H1 (cell line): ENCODE results near the gene CHD5. TPM values are rescaled to one million over a fixed set of nuclear protein-coding genes. Genes with fewer than 3 reads are reported as not detected.

Experiments
- CTCF ChIA-PET: fragments of 300-600 bp; sonication (Branson Sonifier 250); formaldehyde crosslinking; loops from one replicate; lab custom pipeline; 2021; ENCODE audit not compliant: partially characterized antibody; lab: Charles Lee
- POLR2A ChIA-PET: fragments of 300-600 bp; sonication (Branson Sonifier 250); formaldehyde crosslinking; loops from one replicate; lab custom pipeline; 2021; ENCODE audit warnings: inconsistent platforms; ENCODE audit not compliant: partially characterized antibody; lab: Charles Lee
- DNase-seq, 2 experiments: peaks; one replicate each; pipeline versions ENCODE4 v3.0.0 to v3.0.0-alpha.2; 2010 to 2022; ENCODE audit warnings: low spot score in 2 of 2, low read depth in 1 of 2, mixed read lengths in 1 of 2
- FAIRE-seq: peaks from 2 replicates; lab custom pipeline; 2011; peaks lifted over from hg19 to GRCh38; lab: Jason Lieb, UNC
- H2AFZ ChIP-seq: 2 replicates; pipeline ENCODE4 v1.8.1; 2012; ENCODE audit warnings: low read length, inconsistent platforms
- H2AK5ac ChIP-seq: 2 replicates; pipeline ENCODE4 v1.6.1; 2013; ENCODE audit warnings: low read depth, low read length
- H2BK120ac ChIP-seq: replicated peaks from 2 replicates; pipeline ENCODE3; 2013; ENCODE audit warnings: low read depth, low read length, inconsistent platforms
- H2BK12ac ChIP-seq: 2 replicates; pipeline ENCODE4 v1.6.1; 2013; ENCODE audit warnings: low read depth, low read length
- H2BK15ac ChIP-seq: 2 replicates; pipeline ENCODE4 v1.6.1; 2013; ENCODE audit warnings: low read length
- H2BK20ac ChIP-seq: 2 replicates; pipeline ENCODE4 v1.6.1; 2013; ENCODE audit warnings: low read length
- H2BK5ac ChIP-seq: 2 replicates; pipeline ENCODE4 v1.6.1; 2013; ENCODE audit warnings: low read depth, low read length
- H3K14ac ChIP-seq: 2 replicates; pipeline ENCODE4 v1.6.1; 2013; ENCODE audit warnings: inconsistent platforms; ENCODE audit not compliant: insufficient read length
- H3K18ac ChIP-seq: 2 replicates; pipeline ENCODE4 v1.6.1; 2013; ENCODE audit warnings: low read length; ENCODE audit errors: extremely low read depth
- H3K23ac ChIP-seq: 2 replicates; pipeline ENCODE4 v1.6.1; 2013; ENCODE audit warnings: inconsistent platforms; ENCODE audit not compliant: insufficient read length
- H3K23me2 ChIP-seq: 2 replicates; pipeline ENCODE4 v1.6.1; 2013; ENCODE audit warnings: low read depth, low read length
- H3K27ac ChIP-seq: 2 replicates; pipeline ENCODE4 v1.6.1; 2011; ENCODE audit warnings: low read depth, low read length, inconsistent platforms
- H3K27me3 ChIP-seq, 4 experiments: replicated peaks in 1 of 4; 1 replicate in 1 of 4; 2 replicates in 3 of 4; pipeline versions ENCODE4 v1.6.1 to v1.8.1; 2011 to 2013; ENCODE audit warnings: low read length in 3 of 4, mild to moderate bottlenecking in 3 of 4, inconsistent platforms in 2 of 4, mixed read lengths in 2 of 4, moderate library complexity in 1 of 4; ENCODE audit not compliant: control insufficient read depth in 3 of 4, insufficient read depth in 3 of 4; ENCODE audit errors: extremely low read depth in 1 of 4
- H3K36me3 ChIP-seq, 4 experiments: 2 replicates each; pipeline versions ENCODE4 v1.6.1 to v1.8.1; 2011 to 2013; ENCODE audit warnings: mild to moderate bottlenecking in 4 of 4, low read length in 3 of 4, moderate library complexity in 2 of 4, control low read depth in 1 of 4, inconsistent platforms in 1 of 4; ENCODE audit not compliant: insufficient read depth in 4 of 4, control insufficient read depth in 2 of 4
- H3K4ac ChIP-seq: replicated peaks from 2 replicates; pipeline ENCODE3; 2013; ENCODE audit warnings: low read length, low read depth, mixed read lengths, inconsistent platforms; ENCODE audit not compliant: insufficient read length
- H3K4me1 ChIP-seq, 4 experiments: replicated peaks in 1 of 4; 1 replicate in 1 of 4; 2 replicates in 3 of 4; pipeline versions ENCODE4 v1.6.1 to v1.8.1; 2011 to 2013; ENCODE audit warnings: low read length in 3 of 4, inconsistent platforms in 2 of 4, mixed read lengths in 1 of 4; ENCODE audit not compliant: insufficient read depth in 4 of 4, control insufficient read depth in 3 of 4
- H3K4me2 ChIP-seq, 2 experiments: 2 replicates each; pipeline versions ENCODE4 v1.6.1 to v1.8.1; 2011 to 2013; ENCODE audit warnings: low read depth in 2 of 2, low read length in 2 of 2, control low read depth in 1 of 2, inconsistent platforms in 1 of 2, mild to moderate bottlenecking in 1 of 2; ENCODE audit not compliant: insufficient read depth in 1 of 2
- H3K4me3 ChIP-seq, 4 experiments: fragments of 200-600, 300-600 bp in 1 of 4; sonication (generic), shearing (Covaris generic), sonication (Bioruptor Twin) in 1 of 4; 2 replicates each; pipeline versions ENCODE4 v1.5.1 to v1.8.1; 2011 to 2016; ENCODE audit warnings: low read length in 4 of 4, low read depth in 3 of 4, control low read depth in 2 of 4, inconsistent platforms in 2 of 4, mild to moderate bottlenecking in 2 of 4, mixed read lengths in 1 of 4, moderate library complexity in 1 of 4; ENCODE audit not compliant: insufficient read depth in 2 of 4; ENCODE audit errors: extremely low read depth in 1 of 4
- H3K56ac ChIP-seq: replicated peaks from 2 replicates; pipeline ENCODE3; 2013; ENCODE audit warnings: low read depth, mild to moderate bottlenecking, mixed read lengths, low read length, inconsistent platforms; ENCODE audit not compliant: insufficient read length
- H3K79me1 ChIP-seq: 2 replicates; pipeline ENCODE4 v1.6.1; 2013; ENCODE audit warnings: low read depth, low read length, control low read depth
- H3K79me2 ChIP-seq, 2 experiments: 2 replicates each; pipeline versions ENCODE4 v1.6.1 to v1.8.1; 2012 to 2013; ENCODE audit warnings: low read length in 2 of 2, mild to moderate bottlenecking in 2 of 2, inconsistent platforms in 1 of 2; ENCODE audit not compliant: insufficient read depth in 2 of 2, control insufficient read depth in 1 of 2
- H3K9ac ChIP-seq, 4 experiments: replicated peaks in 1 of 4; 1 replicate in 1 of 4; 2 replicates in 3 of 4; pipeline versions ENCODE4 v1.6.1 to v1.8.1; 2011 to 2013; ENCODE audit warnings: low read depth in 3 of 4, low read length in 3 of 4, control low read depth in 2 of 4, mild to moderate bottlenecking in 2 of 4, moderate library complexity in 2 of 4, inconsistent platforms in 1 of 4; ENCODE audit errors: extremely low read depth in 1 of 4
- H3K9me3 ChIP-seq, 2 experiments: 2 replicates each; pipeline versions ENCODE4 v1.6.1 to v1.8.1; 2012 to 2013; ENCODE audit warnings: mild to moderate bottlenecking in 2 of 2, moderate library complexity in 2 of 2, control low read depth in 1 of 2, inconsistent platforms in 1 of 2, low read depth in 1 of 2, low read length in 1 of 2, mixed read lengths in 1 of 2; ENCODE audit not compliant: insufficient read depth in 2 of 2
- H4K20me1 ChIP-seq, 2 experiments: replicated peaks in 1 of 2; 2 replicates each; pipeline versions ENCODE3 to v1.8.1; 2011 to 2013; ENCODE audit warnings: inconsistent platforms in 2 of 2, low read length in 2 of 2, mild to moderate bottlenecking in 1 of 2; ENCODE audit not compliant: insufficient read depth in 2 of 2, control insufficient read depth in 1 of 2
- H4K5ac ChIP-seq: 2 replicates; pipeline ENCODE4 v1.6.1; 2013; ENCODE audit warnings: low read length, low read depth, mixed read lengths, inconsistent platforms; ENCODE audit not compliant: insufficient read length
- H4K8ac ChIP-seq: 2 replicates; pipeline ENCODE4 v1.8.0; 2013; ENCODE audit warnings: mild to moderate bottlenecking, moderate library complexity, low read length, inconsistent platforms; ENCODE audit not compliant: insufficient read depth; ENCODE audit errors: extremely low read depth
- H4K91ac ChIP-seq: replicated peaks from 2 replicates; pipeline ENCODE3; 2013; ENCODE audit warnings: low read length, mixed read lengths, inconsistent platforms; ENCODE audit not compliant: insufficient read length
- BACH1 ChIP-seq: IDR thresholded peaks from 2 replicates; pipeline ENCODE4 v1.6.1; 2012; ENCODE audit warnings: low read length, improper control_type of control experiment
- MAFK ChIP-seq: IDR thresholded peaks from 2 replicates; pipeline ENCODE4 v1.6.1; 2012; ENCODE audit warnings: low read depth, mild to moderate bottlenecking, improper control_type of control experiment, low read length
- POU5F1 ChIP-seq: IDR thresholded peaks from 2 replicates; pipeline ENCODE4 v1.6.1; 2011; ENCODE audit warnings: low read depth, mild to moderate bottlenecking, low read length, moderate library complexity
- SIRT6 ChIP-seq: IDR thresholded peaks from one replicate; pipeline ENCODE4 v1.7.1; 2012; ENCODE audit warnings: low read length, inconsistent platforms
- YY1 ChIP-seq: IDR thresholded peaks from 2 replicates; pipeline ENCODE4 v1.6.1; 2011; ENCODE audit warnings: low read depth, mild to moderate bottlenecking, low read length
- WGBS, 2 experiments: shearing (Covaris generic) in 1 of 2; methylation state at CpG; one replicate each; pipeline versions ENCODE4 v1.1.6 to v1.1.7; 2013 to 2015; ENCODE audit warnings: low lambda C conversion rate in 2 of 2, mixed read lengths in 2 of 2, inconsistent platforms in 1 of 2, low coverage in 1 of 2, missing lambda C conversion rate in 1 of 2; ENCODE audit not compliant: insufficient replicate concordance in 2 of 2, insufficient coverage in 1 of 2, insufficient read length in 1 of 2; ENCODE audit errors: extremely low coverage in 1 of 2, missing lambda C conversion rate in 1 of 2; 5-methylcytosine and 5-hydroxymethylcytosine counted together
- polyA plus RNA-seq, 7 experiments: library from polyadenylated mRNA; depleted of rRNA in 3 of 7; stranded (reverse) in 5 of 7; unstranded in 2 of 7; fragments of >200 nt in 5 of 7; fragments of 200-250 nt in 2 of 7; gene quantifications; 1 replicate in 5 of 7; 2 replicates in 1 of 7; 4 replicates in 1 of 7; pipeline versions ENCODE4 v1.2.1 to v1.2.3, GENCODE V29; 2011 to 2013; ENCODE audit warnings: missing spikeins in 2 of 7, mixed read lengths in 2 of 7
- total RNA-seq: library from RNA; stranded (reverse); fragmentation: NEBNext Ultra II Directional; extraction: Animal tissue kit (Norgen Biotek cat#: 25700); gene quantifications from 2 replicates; pipeline ENCODE4 v1.2.1, GENCODE V29; 2021

Gene CHD5
- total and polyA plus RNA-seq, 2 of the 8 experiments (the other 6 are each of a cell fraction or from before 2014, with no cell fraction given), result 0.42 to 1.8 TPM

DNA sequence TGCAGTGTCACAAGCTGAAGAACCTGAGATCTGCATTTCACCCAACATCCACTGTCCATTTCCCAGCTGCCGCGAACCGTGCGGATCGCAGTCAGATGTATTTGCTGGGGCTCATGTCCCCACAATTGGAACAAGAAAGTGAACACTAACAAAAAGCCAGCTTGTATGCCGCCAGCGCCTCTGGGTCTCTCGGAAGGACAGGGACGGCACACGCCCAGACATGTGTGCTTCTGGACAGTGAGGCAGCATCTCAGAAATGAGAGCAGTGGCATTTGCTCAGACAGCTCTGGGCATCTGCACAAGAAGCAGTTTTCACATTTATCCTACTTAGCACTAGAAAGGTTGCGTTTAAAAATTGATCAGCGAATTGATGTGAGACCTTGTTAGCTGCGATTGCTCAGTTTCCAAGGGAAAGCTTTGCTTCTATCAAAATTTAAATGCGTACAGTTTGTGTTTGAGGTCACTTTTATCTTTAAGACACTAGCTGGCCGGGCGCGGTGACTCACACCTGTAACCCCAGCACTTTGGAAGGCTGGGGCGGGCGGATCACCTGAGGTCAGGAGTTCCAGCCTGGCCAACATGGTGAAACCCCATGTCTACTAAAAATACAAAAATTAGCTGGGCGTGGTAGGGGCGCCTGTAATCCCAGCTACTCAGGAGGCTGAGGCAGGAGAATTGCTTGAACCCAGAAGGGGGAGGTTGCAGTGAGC lies 105.8 kb downstream of the CHD5 start:
- Histone ChIP-seq H3K4me2 (no peak overlapping the region), H3K9me3 (no peaks in the 10 kb centered on the region), H2BK120ac (no peak overlapping the region), H3K14ac (no peak overlapping the region), H3K4me3 (no peak overlapping the region), H2BK15ac (no peak overlapping the region), H3K79me1 (no peaks in the 10 kb centered on the region), H3K9ac (no peak overlapping the region), H3K4ac (no peak overlapping the region), H4K5ac (no peak overlapping the region), H3K27me3 (no peaks in the 10 kb centered on the region; a peak in 1 of 7 replicates), H2BK12ac (no peak overlapping the region), H3K23me2 (no peaks in the 10 kb centered on the region), H3K4me1 (peaks cover 0 to 2% (median under 1%) of the 10 kb centered on the region in 4 experiments; a peak in 3 of 7 replicates), H4K91ac (no peak overlapping the region), H2AFZ (no peak overlapping the region), H3K79me2 (no peaks in the 10 kb centered on the region), H4K8ac (no peak overlapping the region), H3K56ac (no peak overlapping the region), H4K20me1 (peaks cover 0 to 2% of the 10 kb centered on the region in 2 experiments), H3K23ac (no peak overlapping the region), H3K36me3 (no peaks in the 10 kb centered on the region), H2AK5ac (no peak overlapping the region), H3K18ac (no peak overlapping the region), H2BK5ac (no peak overlapping the region), H2BK20ac (no peak overlapping the region), H3K27ac (no peak overlapping the region)
- ChIA-PET POLR2A (no interaction called here), CTCF (interaction anchor here (0.6 to 4.6 kb wide), 8 partner anchors 9 to 246 kb away, joined by 3 to 22 read pairs (median 4); no protein-coding TSS in a partner anchor)
- FAIRE-seq (no peak), DNase-seq (no peak)
- no peak for TF ChIP-seq YY1
- TF ChIP-seq MAFK, result no peak
- no peak for TF ChIP-seq SIRT6
- TF ChIP-seq BACH1, result no peak
- TF ChIP-seq POU5F1, result no peak
- 90% methylated on average over 21 of the region's 21 CpGs; no CpG with 5 or more reads in 1 of the 2 experiments for WGBS, 2 experiments
